ENCODE measurements around the gene CREB3L1.
A peak's percentile ranks its signal among the peaks of the same experiment; 100 is the strongest.

Gene CREB3L1

GRCh38 chr11:46342239-46342638 is 64.8 kb downstream of the CREB3L1 start:
- no peak for DNase-seq (ENCODE audit: low spot score)

- no peak for DNase-seq (ENCODE audit: low spot score)
Measured at GRCh38 chr11:46343520-46343919, 66.1 kb downstream of the CREB3L1 start.

DNA sequence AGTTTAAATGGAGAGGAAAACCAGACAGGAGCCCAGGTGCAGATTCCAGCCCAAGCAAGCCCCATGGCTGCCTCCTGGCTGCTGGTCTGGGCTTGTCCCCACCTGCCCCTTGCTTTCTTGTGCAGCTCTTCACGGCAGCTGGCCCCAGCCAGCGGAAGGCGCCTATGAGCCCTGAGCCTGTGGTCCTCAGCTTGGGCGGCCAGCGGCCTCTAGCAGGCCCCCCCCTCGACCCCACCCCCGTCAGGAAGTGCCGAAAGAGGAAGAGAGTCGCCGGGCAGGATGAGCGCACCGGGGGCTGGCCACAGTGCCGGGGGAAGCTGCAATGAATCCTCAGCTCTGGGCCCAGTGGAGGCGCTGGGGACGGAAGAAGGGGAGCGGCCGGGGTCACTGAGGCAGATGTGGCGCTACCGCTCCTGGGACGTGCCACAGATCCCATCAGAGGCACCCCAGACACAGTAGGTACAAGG is 67.7 kb downstream of the CREB3L1 start:
- DNase-seq (ENCODE audit: low spot score): no peak

DNA sequence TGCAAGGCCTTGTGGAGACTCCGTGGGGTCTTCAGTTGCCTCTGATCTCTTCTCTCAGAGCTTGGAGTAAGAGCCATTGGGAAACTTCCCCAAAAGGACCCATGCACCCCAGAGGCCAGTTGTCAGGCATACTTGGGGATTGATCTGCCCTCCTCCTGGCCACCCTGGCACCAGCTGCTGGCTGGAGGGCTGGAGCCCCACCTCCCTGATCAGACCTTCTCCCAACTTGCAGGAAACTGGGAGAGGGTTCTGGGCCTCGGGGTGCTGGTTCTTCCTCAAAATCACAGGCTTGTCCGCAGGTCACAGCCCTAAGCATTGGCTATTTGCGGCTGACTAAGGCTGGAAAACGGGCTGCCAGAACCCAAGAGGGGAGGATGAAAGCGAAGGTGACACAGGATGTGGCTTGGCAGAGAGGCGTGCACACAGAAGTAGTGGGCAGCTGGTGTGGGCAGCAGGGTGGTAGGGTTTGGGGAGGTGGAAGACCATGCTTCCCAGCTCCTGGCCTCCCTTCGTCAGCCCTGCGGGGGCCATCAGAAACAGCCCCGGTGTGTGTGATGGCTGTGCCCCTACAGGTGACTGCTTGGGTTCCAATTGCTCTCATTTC is 68.5 kb downstream of the CREB3L1 start:
- no peak for DNase-seq (ENCODE audit: low spot score)

- DNase-seq (ENCODE audit: low spot score): peak; percentile 78
Measured at GRCh38 chr11:46346886-46347636, 69.6 kb downstream of the CREB3L1 start, which contains the start of gene DGKZ. Gene DGKZ (plus strand): TSS chr11:46347463. CDS start chr11:46347660, 197 bp downstream.

DNA sequence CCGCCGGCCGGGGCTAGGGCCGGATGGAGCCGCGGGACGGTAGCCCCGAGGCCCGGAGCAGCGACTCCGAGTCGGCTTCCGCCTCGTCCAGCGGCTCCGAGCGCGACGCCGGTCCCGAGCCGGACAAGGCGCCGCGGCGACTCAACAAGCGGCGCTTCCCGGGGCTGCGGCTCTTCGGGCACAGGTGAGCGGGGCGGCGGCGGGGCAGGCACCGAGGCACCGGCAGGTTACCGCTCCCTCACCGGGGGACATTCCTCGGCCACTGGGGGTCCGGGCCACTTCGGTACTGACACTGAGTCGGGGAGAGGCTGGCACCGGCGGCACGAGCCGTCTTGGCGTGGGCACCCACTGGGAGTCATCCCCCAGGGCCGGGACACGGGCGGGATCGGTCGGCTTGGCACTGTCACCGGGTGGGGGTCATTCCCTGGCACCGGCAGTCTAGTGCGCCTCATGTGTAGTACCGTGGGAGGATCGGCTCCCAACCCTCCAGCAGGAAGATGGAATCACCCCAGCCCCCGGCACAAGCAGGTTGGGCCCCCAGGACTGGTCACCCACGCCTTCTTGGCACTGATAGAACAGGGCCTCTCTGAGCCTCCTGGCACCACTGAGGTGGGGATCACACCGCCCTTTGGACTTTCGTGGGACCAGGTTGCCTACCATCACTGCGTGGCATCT is 70.3 kb downstream of the CREB3L1 start:
- DNase-seq (ENCODE audit: low spot score): no peak

- no peak for DNase-seq (ENCODE audit: low spot score)
Measured at GRCh38 chr11:46348566-46349401, 71.3 kb downstream of the CREB3L1 start.

DNA sequence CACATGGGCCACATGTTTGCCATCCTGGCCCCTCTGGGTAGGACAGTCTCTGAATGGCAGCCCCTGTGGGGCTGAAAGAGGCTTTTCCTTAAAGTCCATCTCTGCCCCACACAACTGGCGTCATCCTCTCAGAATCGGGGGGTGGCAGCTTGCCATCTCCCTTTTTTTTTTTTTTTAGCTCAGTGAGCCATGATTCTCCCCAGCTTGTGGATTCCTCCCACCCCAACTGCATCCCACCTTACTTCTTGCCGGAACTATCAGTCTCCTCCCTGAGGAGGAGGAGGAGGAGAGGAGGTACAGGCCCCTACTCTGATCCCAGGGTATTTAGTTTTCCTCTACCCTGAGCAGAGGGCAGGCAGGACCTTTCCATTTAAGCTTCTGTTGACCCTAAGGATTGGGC is 73.2 kb downstream of the CREB3L1 start:
- no peak for DNase-seq (ENCODE audit: low spot score)

DNA sequence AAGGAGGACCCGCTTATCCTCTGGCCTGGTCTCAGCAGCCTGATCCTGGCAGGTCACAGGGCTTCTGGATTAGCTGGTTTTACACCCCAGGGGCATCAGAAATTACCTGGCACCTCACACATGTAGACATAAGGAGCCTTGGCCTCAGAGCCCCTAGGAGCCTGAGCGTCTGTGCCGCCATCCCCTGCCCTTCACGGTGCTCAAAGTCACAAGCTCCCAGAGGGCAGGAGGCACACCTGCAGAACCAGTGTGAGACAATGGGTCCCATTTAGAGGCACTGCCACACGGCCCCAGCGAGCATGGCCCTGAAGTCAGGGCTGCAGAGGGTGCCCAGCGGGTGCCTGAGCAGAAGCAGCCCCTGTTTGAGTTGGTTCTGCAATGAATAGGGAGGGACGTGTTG is 73.7 kb downstream of the CREB3L1 start:
- no peak for DNase-seq (ENCODE audit: low spot score)

GRCh38 chr11:46351606-46352005 is 74.1 kb downstream of the CREB3L1 start:
- no peak for DNase-seq (ENCODE audit: low spot score)

DNA sequence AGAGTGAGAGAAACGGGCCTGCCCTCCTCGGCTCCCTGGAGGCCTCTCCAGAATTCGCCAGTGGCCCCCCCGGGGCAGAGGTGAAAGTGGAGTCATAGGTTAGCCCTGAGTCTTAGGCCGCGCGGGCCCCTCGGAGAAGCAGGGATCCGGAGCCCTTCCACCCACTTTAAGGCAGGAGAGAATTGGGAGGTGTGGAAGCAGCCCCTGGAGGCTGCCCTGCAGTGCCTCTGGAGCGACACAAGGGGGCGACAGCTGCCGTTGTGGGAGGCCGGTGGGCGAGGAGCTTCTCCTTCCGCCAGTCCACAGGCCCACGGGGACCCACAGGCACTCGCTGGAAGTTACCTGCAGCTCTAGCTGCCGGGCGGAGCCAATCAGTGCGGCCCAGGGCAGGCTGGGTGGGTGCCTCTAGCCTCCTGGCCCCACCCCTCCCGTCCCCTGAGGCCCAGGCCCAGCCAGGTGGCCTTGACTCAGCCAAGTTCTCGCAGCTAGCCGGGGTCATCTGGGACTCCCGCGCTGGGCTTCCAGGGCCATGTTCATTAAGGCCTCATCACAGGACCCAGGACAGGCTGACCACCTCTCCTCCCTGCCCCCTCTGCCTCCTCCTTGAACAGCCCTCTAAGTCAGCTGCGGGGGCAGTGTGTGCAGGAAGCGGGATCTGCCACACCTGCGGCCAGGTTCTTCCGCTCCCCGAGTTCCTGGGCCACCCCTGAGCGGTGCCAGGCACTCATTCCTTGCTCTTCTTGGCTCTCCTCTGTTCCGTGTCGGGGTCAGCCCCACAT is 74.8 kb downstream of the CREB3L1 start:
- peak; percentile 63 for DNase-seq (ENCODE audit: low spot score)

DNA sequence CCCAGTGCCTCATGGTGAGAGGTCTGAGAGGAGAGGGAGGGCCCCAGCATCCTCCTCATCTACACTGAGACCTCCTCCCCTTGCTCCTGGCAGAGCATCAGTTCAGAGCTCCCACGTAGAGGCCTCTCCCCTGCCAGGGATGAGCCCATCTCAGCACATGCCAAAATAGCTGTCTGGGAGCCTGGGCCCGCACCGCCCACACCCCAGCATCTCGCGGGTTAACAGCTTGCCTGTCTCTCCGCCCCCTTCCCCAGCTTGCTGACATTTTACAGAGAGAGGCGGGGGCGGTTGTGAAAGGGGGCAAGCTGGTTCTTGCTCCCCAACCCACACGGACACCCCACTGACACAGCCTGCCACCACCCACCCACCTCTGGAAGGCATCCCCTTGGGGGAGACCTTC is 76.2 kb downstream of the CREB3L1 start:
- no peak for DNase-seq (ENCODE audit: low spot score)

DNA sequence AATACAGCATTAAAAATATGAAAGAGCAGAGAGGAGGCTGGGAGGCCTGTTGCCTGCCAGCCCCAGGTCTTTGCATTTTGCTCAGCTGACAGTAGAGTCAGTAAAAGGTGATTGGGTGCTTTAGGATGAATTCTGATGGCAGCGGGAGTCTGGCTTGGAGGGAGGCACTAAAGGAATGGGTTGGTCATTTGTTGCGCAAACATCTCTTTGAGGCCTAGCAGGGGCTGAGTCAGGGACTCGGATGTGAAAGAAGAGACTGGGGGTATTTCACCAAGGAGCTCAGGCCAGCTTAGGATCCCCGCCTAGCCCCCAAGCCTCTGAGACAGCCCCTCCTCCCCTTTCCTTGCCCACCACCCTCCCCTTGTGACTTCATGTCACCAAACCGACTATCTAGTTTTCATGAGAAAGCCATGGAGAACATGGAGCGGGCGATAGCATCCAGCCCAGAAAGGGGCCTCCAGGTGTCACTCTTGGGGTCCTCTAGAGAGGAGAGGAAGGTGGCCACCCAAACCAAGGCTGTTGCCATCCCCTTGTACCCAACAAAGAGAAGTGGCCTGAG is 79.5 kb downstream of the CREB3L1 start:
- no peak for DNase-seq (ENCODE audit: low spot score)

GRCh38 chr11:46357483-46357936 is 80.0 kb downstream of the CREB3L1 start:
- DNase-seq (ENCODE audit: low spot score): no peak

GRCh38 chr11:46359953-46360352 is 82.5 kb downstream of the CREB3L1 start:
- no peak for DNase-seq (ENCODE audit: low spot score)

- no peak for DNase-seq (ENCODE audit: low spot score)
Measured at GRCh38 chr11:46360878-46361277, 83.4 kb downstream of the CREB3L1 start.

GRCh38 chr11:46361283-46362155 is 84.1 kb downstream of the CREB3L1 start:
- DNase-seq (ENCODE audit: low spot score): peak; percentile 51

GRCh38 chr11:46362156-46363030 is 84.9 kb downstream of the CREB3L1 start:
- no peak for DNase-seq (ENCODE audit: low spot score)
